ENCODE measurements around the gene PPP3CA. TPM values are rescaled to one million over a fixed set of nuclear protein-coding genes. Genes with fewer than 3 reads are reported as not detected.

PPP3CA gene
- total and polyA plus RNA-seq, 2 of the 8 experiments (the other 6 are each of a cell fraction or from before 2014, with no cell fraction given): 7.9 to 35.0 TPM

GRCh38 chr4:101348995-101349800 lies 1.9 kb upstream of the PPP3CA start:
- H3K4me3 ChIP-seq (ENCODE audit: extremely low read depth in 1 of 4, insufficient read depth in 2 of 4, low read depth in 3 of 4, low read length in 4 of 4): peak overlapping the region in 2 of 4 experiments; percentile 52 to 98; a peak in 5 of 8 replicates
- POLR2A ChIA-PET (ENCODE audit: partially characterized antibody): interaction anchor here (1.0 to 1.6 kb wide), 4 partner anchors 9 to 28 kb away, joined by 3 to 4 read pairs (median 3); no protein-coding TSS in a partner anchor
- no peak for TF ChIP-seq HDAC6 (IDR thresholded peaks at IDR 0.05; ENCODE audit: low read depth, low read length)
- no peak for TF ChIP-seq CREB1 (IDR thresholded peaks at IDR 0.05)
- TF ChIP-seq YY1 (IDR thresholded peaks at IDR 0.05; ENCODE audit: low read depth, low read length): no peak
- TF ChIP-seq HDAC2 (IDR thresholded peaks at IDR 0.05; ENCODE audit: borderline replicate concordance in 1 of 2, low read depth in 2 of 2, low read length in 2 of 2): no peak
- TF ChIP-seq SP4 (IDR thresholded peaks at IDR 0.05; ENCODE audit: low read length): no peak
- TF ChIP-seq RXRA (IDR thresholded peaks at IDR 0.05; ENCODE audit: insufficient read depth, low read depth, low read length): no peak
- no peak for TF ChIP-seq TEAD4 (IDR thresholded peaks at IDR 0.05; ENCODE audit: low read depth, low read length)
- no peak for TF ChIP-seq SIRT6 (IDR thresholded peaks at IDR 0.05; ENCODE audit: low read length)
- TF ChIP-seq USF2 (IDR thresholded peaks at IDR 0.05; ENCODE audit: low read length): no peak
- no peak for TF ChIP-seq SIX5 (IDR thresholded peaks at IDR 0.05; ENCODE audit: low read depth, low read length)
- no peak for TF ChIP-seq CHD2 (IDR thresholded peaks at IDR 0.05; ENCODE audit: low read length)
- no peak for TF ChIP-seq KDM5A (IDR thresholded peaks at IDR 0.05; ENCODE audit: low read length)

More at GRCh38 chr4:101348995-101349800, 1.9 kb upstream of the PPP3CA start:
- no peak overlapping the region for H3K9ac ChIP-seq (replicated peaks in 1 of 4; ENCODE audit: extremely low read depth in 1 of 4, low read depth in 3 of 4, low read length in 3 of 4)
- no peak overlapping the region for H2BK120ac ChIP-seq (replicated peaks; ENCODE audit: low read depth, low read length)
- CTCF ChIA-PET (ENCODE audit: partially characterized antibody): interaction anchor here (0.6 to 1.8 kb wide), 8 partner anchors 48 to 523 kb away, joined by 3 to 6 read pairs (median 3); no protein-coding TSS in a partner anchor
- no peak for DNase-seq (ENCODE audit: low read depth in 1 of 2, low spot score in 2 of 2)
- H3K79me1 ChIP-seq (ENCODE audit: low read depth, low read length): peaks cover 2% of the 10 kb centered on the region; the same call in 1 of the 2 replicates
- no peak overlapping the region for H2BK5ac ChIP-seq (ENCODE audit: low read depth, low read length)
- H3K23ac ChIP-seq (ENCODE audit: insufficient read length): no peak overlapping the region
- H3K4ac ChIP-seq (replicated peaks; ENCODE audit: insufficient read length, low read depth, low read length): no peak overlapping the region
- H4K20me1 ChIP-seq (replicated peaks in 1 of 2; ENCODE audit: control insufficient read depth in 1 of 2, insufficient read depth in 2 of 2, low read length in 2 of 2): peaks cover 0 to 2% of the 10 kb centered on the region in 2 experiments
- no peak overlapping the region for H4K8ac ChIP-seq (ENCODE audit: extremely low read depth, insufficient read depth, low read length)
- peaks cover 0 to 16% of the 10 kb centered on the region in 2 experiments; a peak in 2 of 4 replicates for H3K79me2 ChIP-seq (ENCODE audit: control insufficient read depth in 1 of 2, insufficient read depth in 2 of 2, low read length in 2 of 2)
- H3K18ac ChIP-seq (ENCODE audit: extremely low read depth, low read length): no peak overlapping the region
- no peak overlapping the region for H3K56ac ChIP-seq (replicated peaks; ENCODE audit: insufficient read length, low read depth, low read length)
- no peak overlapping the region for H3K27ac ChIP-seq (ENCODE audit: low read depth, low read length)
- H3K23me2 ChIP-seq (ENCODE audit: low read depth, low read length): peaks cover 18% of the 10 kb centered on the region
- FAIRE-seq: no peak
- no peak overlapping the region for H2AFZ ChIP-seq (ENCODE audit: low read length)
- H2BK15ac ChIP-seq (ENCODE audit: low read length): no peak overlapping the region
- no peak overlapping the region for H2BK20ac ChIP-seq (ENCODE audit: low read length)
- peaks cover 0 to 9% (median 5%) of the 10 kb centered on the region in 4 experiments; a peak in 6 of 7 replicates for H3K4me1 ChIP-seq (replicated peaks in 1 of 4; ENCODE audit: control insufficient read depth in 3 of 4, insufficient read depth in 4 of 4, low read length in 3 of 4)
- WGBS, 2 experiments (ENCODE audit: extremely low coverage in 1 of 2, insufficient coverage in 1 of 2, insufficient read length in 1 of 2, insufficient replicate concordance in 2 of 2, low coverage in 1 of 2, low lambda C conversion rate in 2 of 2, missing lambda C conversion rate in 1 of 2): 86% methylated on average over 5 of the region's 5 CpGs; no CpG with 5 or more reads in 1 of the 2 experiments
- no peaks in the 10 kb centered on the region for H3K36me3 ChIP-seq (ENCODE audit: control insufficient read depth in 2 of 4, insufficient read depth in 4 of 4, low read length in 3 of 4)
- no peak overlapping the region for H4K91ac ChIP-seq (replicated peaks; ENCODE audit: insufficient read length, low read length)
- peaks cover 0 to 7% (median 4%) of the 10 kb centered on the region in 4 experiments; a peak in 4 of 7 replicates for H3K27me3 ChIP-seq (replicated peaks in 1 of 4; ENCODE audit: control insufficient read depth in 3 of 4, extremely low read depth in 1 of 4, insufficient read depth in 3 of 4, low read length in 3 of 4)
- no peak overlapping the region for H4K5ac ChIP-seq (ENCODE audit: insufficient read length, low read depth, low read length)
- H3K4me2 ChIP-seq (ENCODE audit: insufficient read depth in 1 of 2, low read depth in 2 of 2, low read length in 2 of 2): peak overlapping the region; percentile 90 to 91; a peak in 3 of 4 replicates
- H3K9me3 ChIP-seq (ENCODE audit: insufficient read depth in 2 of 2, low read depth in 1 of 2, low read length in 1 of 2): no peaks in the 10 kb centered on the region
- no peak overlapping the region for H3K14ac ChIP-seq (ENCODE audit: insufficient read length)
- H2BK12ac ChIP-seq (ENCODE audit: low read depth, low read length): no peak overlapping the region
- H2AK5ac ChIP-seq (ENCODE audit: low read depth, low read length): no peak overlapping the region

Data from H1 (cell line).